GM23338 (cell line): ENCODE results near the gene CD180. TPM values are rescaled to one million over a fixed set of nuclear protein-coding genes. Genes with fewer than 3 reads are reported as not detected.

Source experiments
- ATAC-seq: fragments of 200-7000 bp; cut with Tn5 transposase; 3 replicates; pipeline ENCODE4 v1.9.1; 2020
- DNase-seq: peaks from one replicate; pipeline ENCODE4 v3.0.0-alpha.2; 2015; ENCODE audit warnings: low spot score
- H2AFZ ChIP-seq: fragments of 200-600 bp; sonication (generic); 2 replicates; pipeline ENCODE4 v1.8.0; 2016; ENCODE audit warnings: antibody characterized with exemption, mild to moderate bottlenecking, moderate library complexity
- H3F3A ChIP-seq: fragments of 200-600 bp; sonication (generic); replicated peaks from 2 replicates; pipeline ENCODE4 v1.8.0; 2017; ENCODE audit warnings: antibody characterized with exemption, mixed run types, low read depth
- H3K27ac ChIP-seq: fragments of 200-600 bp; sonication (generic); 2 replicates; pipeline ENCODE4 v1.6.1; 2016; ENCODE audit warnings: low read depth
- H3K27me3 ChIP-seq: fragments of 200-600 bp; sonication (generic); 2 replicates; pipeline ENCODE4 v1.8.0; 2016; ENCODE audit warnings: mild to moderate bottlenecking, mixed run types, moderate library complexity; ENCODE audit not compliant: insufficient read depth
- H3K36me3 ChIP-seq: fragments of 200-600 bp; sonication (generic); 2 replicates; pipeline ENCODE4 v1.8.0; 2016; ENCODE audit warnings: mild to moderate bottlenecking; ENCODE audit not compliant: insufficient read depth
- H3K4me1 ChIP-seq: fragments of 200-600 bp; sonication (generic); 2 replicates; pipeline ENCODE4 v1.8.0; 2016; ENCODE audit warnings: mild to moderate bottlenecking, moderate library complexity; ENCODE audit not compliant: insufficient read depth
- H3K4me2 ChIP-seq: fragments of 200-600 bp; sonication (generic); 2 replicates; pipeline ENCODE4 v1.7.1; 2017; ENCODE audit warnings: mixed run types
- H3K4me3 ChIP-seq: fragments of 200-600 bp; sonication (generic); 2 replicates; pipeline ENCODE4 v1.6.1; 2016; ENCODE audit warnings: mixed run types
- H3K79me2 ChIP-seq: fragments of 200-600 bp; sonication (generic); replicated peaks from 2 replicates; pipeline ENCODE4 v1.8.0; 2017; ENCODE audit warnings: mild to moderate bottlenecking; ENCODE audit not compliant: insufficient read depth
- H3K9me2 ChIP-seq: fragments of 200-600 bp; sonication (generic); 2 replicates; pipeline ENCODE4 v1.8.0; 2017; ENCODE audit not compliant: insufficient read depth
- H4K20me1 ChIP-seq: fragments of 200-600 bp; sonication (generic); replicated peaks from 2 replicates; pipeline ENCODE4 v1.8.0; 2017; ENCODE audit warnings: mild to moderate bottlenecking; ENCODE audit not compliant: insufficient read depth
- H3K27ac Mint-ChIP-seq: 2 replicates; pipeline ENCODE4 v1.8.0; 2020; ENCODE audit warnings: inconsistent platforms, mild to moderate bottlenecking, moderate library complexity, mixed read lengths
- H3K27me3 Mint-ChIP-seq: 3 replicates; pipeline ENCODE4 v1.8.0; 2022; ENCODE audit warnings: low read depth, mild to moderate bottlenecking, moderate library complexity, mixed read lengths, inconsistent platforms; ENCODE audit not compliant: insufficient read depth, poor library complexity
- H3K36me3 Mint-ChIP-seq: 3 replicates; pipeline ENCODE4 v1.8.0; 2021; ENCODE audit warnings: low read depth, mild to moderate bottlenecking, inconsistent platforms, moderate library complexity, mixed read lengths
- H3K4me1 Mint-ChIP-seq: 3 replicates; pipeline ENCODE4 v1.8.0; 2020; ENCODE audit warnings: mild to moderate bottlenecking, inconsistent platforms, mixed read lengths
- H3K4me3 Mint-ChIP-seq: 3 replicates; pipeline ENCODE4 v1.8.0; 2021; ENCODE audit warnings: moderate library complexity, mild to moderate bottlenecking, inconsistent platforms, mixed read lengths
- H3K9me3 Mint-ChIP-seq: 3 replicates; pipeline ENCODE4 v1.8.0; 2020; ENCODE audit warnings: moderate library complexity, mild to moderate bottlenecking, inconsistent platforms, mixed read lengths
- CREB1 ChIP-seq: fragments of 250-450 bp; sonication (Bioruptor Pico); IDR thresholded peaks from 2 replicates; pipeline ENCODE4 v1.5.0; 2020; ENCODE audit warnings: low read depth, mild to moderate bottlenecking, moderate library complexity
- EZH2 ChIP-seq: fragments of 200-600 bp; sonication (generic); IDR thresholded peaks from one replicate; pipeline ENCODE4 v1.8.0; 2017; ENCODE audit warnings: antibody characterized with exemption, mild to moderate bottlenecking, low read depth; ENCODE audit not compliant: unreplicated experiment
- EZH2phosphoT487 ChIP-seq: fragments of 200-600 bp; sonication (generic); IDR thresholded peaks from one replicate; pipeline ENCODE4 v1.8.1; 2018; ENCODE audit warnings: antibody characterized with exemption; ENCODE audit not compliant: unreplicated experiment
- JUNB ChIP-seq: IDR thresholded peaks from one replicate; pipeline ENCODE4 v1.6.1; 2016; ENCODE audit warnings: antibody characterized with exemption; ENCODE audit not compliant: unreplicated experiment
- NANOG ChIP-seq: IDR thresholded peaks from 2 replicates; pipeline ENCODE4 v1.6.1; 2016; ENCODE audit warnings: antibody characterized with exemption, borderline replicate concordance
- POLR2AphosphoS5 ChIP-seq: IDR thresholded peaks from 2 replicates; pipeline ENCODE4 v1.6.1; 2016; ENCODE audit warnings: antibody characterized with exemption, low read depth
- REST ChIP-seq: IDR thresholded peaks from one replicate; pipeline ENCODE4 v1.6.1; 2018; ENCODE audit warnings: antibody characterized with exemption; ENCODE audit not compliant: unreplicated experiment
- STAT1 ChIP-seq: IDR thresholded peaks from one replicate; pipeline ENCODE4 v1.6.1; 2016; ENCODE audit warnings: antibody characterized with exemption; ENCODE audit not compliant: unreplicated experiment
- ZNF114 ChIP-seq: fragments of 250-450 bp; sonication (Bioruptor Pico); IDR thresholded peaks from 2 replicates; pipeline ENCODE4 v1.5.0; 2020; ENCODE audit warnings: mild to moderate bottlenecking, moderate library complexity
- ZNF331 ChIP-seq: fragments of 250-450 bp; sonication (Bioruptor Pico); IDR thresholded peaks from 2 replicates; pipeline ENCODE4 v1.5.0; 2020; ENCODE audit warnings: low read depth, mild to moderate bottlenecking, moderate library complexity
- ZNF462 ChIP-seq: fragments of 250-450 bp; sonication (Bioruptor Pico); IDR thresholded peaks from 2 replicates; pipeline ENCODE4 v1.5.0; 2020; ENCODE audit warnings: mild to moderate bottlenecking, moderate library complexity
- polyA plus RNA-seq: library from polyadenylated mRNA; unstranded; fragments of >200 nt; fragmentation: Nextera tagmentation; extraction: Ambion mirVana; gene quantifications from 2 replicates; pipeline ENCODE4 v1.2.1, GENCODE V29; 2016
- total RNA-seq: library from RNA; depleted of rRNA; stranded (reverse); fragments of >200 nt; shearing (Covaris generic); gene quantifications from 2 replicates; pipeline ENCODE4 v1.2.3, GENCODE V29; 2014
- TF ChIP-seq, protein P1 (sequence below): IDR thresholded peaks from 2 replicates; pipeline ENCODE4 v1.6.1; 2016; ENCODE audit warnings: antibody characterized with exemption
- TF ChIP-seq, protein P2 (sequence below), 2 experiments: fragments of 200-600 bp in 1 of 2; sonication (generic) in 1 of 2; conservative IDR thresholded peaks; 2 replicates each; pipeline versions ENCODE4 v1.5.1 to v1.6.1; 2016 to 2017; ENCODE audit warnings: antibody characterized with exemption in 2 of 2, low read depth in 2 of 2, mild to moderate bottlenecking in 2 of 2, moderate library complexity in 1 of 2

Gene CD180
- total and polyA plus RNA-seq, 2 experiments from 2014 or later: not detected

GRCh38 chr5:67161767-67162166 is 34.8 kb downstream of the CD180 start:
- Histone ChIP-seq H3K4me2 (no peak overlapping the region), H2AFZ (no peak overlapping the region)

More at GRCh38 chr5:67161767-67162166, 34.8 kb downstream of the CD180 start:
- no peaks in the 10 kb centered on the region for H3K79me2 ChIP-seq
- no peaks in the 10 kb centered on the region for H3K4me1 ChIP-seq
- DNase-seq (no peak), ATAC-seq (no peak)
- H3K27me3 ChIP-seq: no peaks in the 10 kb centered on the region
- H3K4me3 ChIP-seq: no peak overlapping the region
- H3F3A ChIP-seq: no peaks in the 10 kb centered on the region
- no peak overlapping the region for H3K27ac Mint-ChIP-seq
- H3K9me3 Mint-ChIP-seq: no peaks in the 10 kb centered on the region; the same call in 2 of the 3 replicates
- H3K36me3 Mint-ChIP-seq: peaks cover 5% of the 10 kb centered on the region; the same call in 1 of the 3 replicates
- no peaks in the 10 kb centered on the region for H3K9me2 ChIP-seq
- H3K36me3 ChIP-seq: no peaks in the 10 kb centered on the region
- no peak overlapping the region for H3K27ac ChIP-seq
- H3K27me3 Mint-ChIP-seq: peaks cover 6% of the 10 kb centered on the region
- H3K4me3 Mint-ChIP-seq: no peak overlapping the region
- peaks cover 17% of the 10 kb centered on the region; the same call in 2 of the 3 replicates for H3K4me1 Mint-ChIP-seq
- TF ChIP-seq CREB1 (CRISPR knock-in tag) (no peak), REST (no peak), EZH2 (no peak), ZNF114 (CRISPR knock-in tag) (no peak), EZH2phosphoT487 (no peak), JUNB (no peak), POLR2AphosphoS5 (no peak), NANOG (no peak), ZNF462 (CRISPR knock-in tag) (no peak), STAT1 (no peak), ZNF331 (CRISPR knock-in tag) (no peak)
- TF ChIP-seq, protein P1, sequence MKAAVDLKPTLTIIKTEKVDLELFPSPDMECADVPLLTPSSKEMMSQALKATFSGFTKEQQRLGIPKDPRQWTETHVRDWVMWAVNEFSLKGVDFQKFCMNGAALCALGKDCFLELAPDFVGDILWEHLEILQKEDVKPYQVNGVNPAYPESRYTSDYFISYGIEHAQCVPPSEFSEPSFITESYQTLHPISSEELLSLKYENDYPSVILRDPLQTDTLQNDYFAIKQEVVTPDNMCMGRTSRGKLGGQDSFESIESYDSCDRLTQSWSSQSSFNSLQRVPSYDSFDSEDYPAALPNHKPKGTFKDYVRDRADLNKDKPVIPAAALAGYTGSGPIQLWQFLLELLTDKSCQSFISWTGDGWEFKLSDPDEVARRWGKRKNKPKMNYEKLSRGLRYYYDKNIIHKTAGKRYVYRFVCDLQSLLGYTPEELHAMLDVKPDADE: no peak
- TF ChIP-seq, protein P2, sequence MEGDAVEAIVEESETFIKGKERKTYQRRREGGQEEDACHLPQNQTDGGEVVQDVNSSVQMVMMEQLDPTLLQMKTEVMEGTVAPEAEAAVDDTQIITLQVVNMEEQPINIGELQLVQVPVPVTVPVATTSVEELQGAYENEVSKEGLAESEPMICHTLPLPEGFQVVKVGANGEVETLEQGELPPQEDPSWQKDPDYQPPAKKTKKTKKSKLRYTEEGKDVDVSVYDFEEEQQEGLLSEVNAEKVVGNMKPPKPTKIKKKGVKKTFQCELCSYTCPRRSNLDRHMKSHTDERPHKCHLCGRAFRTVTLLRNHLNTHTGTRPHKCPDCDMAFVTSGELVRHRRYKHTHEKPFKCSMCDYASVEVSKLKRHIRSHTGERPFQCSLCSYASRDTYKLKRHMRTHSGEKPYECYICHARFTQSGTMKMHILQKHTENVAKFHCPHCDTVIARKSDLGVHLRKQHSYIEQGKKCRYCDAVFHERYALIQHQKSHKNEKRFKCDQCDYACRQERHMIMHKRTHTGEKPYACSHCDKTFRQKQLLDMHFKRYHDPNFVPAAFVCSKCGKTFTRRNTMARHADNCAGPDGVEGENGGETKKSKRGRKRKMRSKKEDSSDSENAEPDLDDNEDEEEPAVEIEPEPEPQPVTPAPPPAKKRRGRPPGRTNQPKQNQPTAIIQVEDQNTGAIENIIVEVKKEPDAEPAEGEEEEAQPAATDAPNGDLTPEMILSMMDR (conservative IDR thresholded peaks at IDR 0.05; ENCODE audit: low read depth in 2 of 2): no peak
- no peaks in the 10 kb centered on the region for H4K20me1 ChIP-seq
